BE2C (cell line): ENCODE results near the gene FARSA.

Experiments
- DNase-seq: peaks from one replicate; pipeline ENCODE4 v3.0.0-alpha.2; 2020
- H3K27me3 ChIP-seq: fragments of 250-450 bp; sonication (Bioruptor Pico); 2 replicates; pipeline ENCODE4 v1.5.1; 2020; ENCODE audit warnings: mild to moderate bottlenecking
- H3K36me3 ChIP-seq: fragments of 250-450 bp; sonication (Bioruptor Pico); 2 replicates; pipeline ENCODE4 v1.5.1; 2020; ENCODE audit warnings: mild to moderate bottlenecking
- H3K4me1 ChIP-seq: fragments of 250-450 bp; sonication (Bioruptor Pico); 2 replicates; pipeline ENCODE4 v1.5.1; 2020
- H3K4me3 ChIP-seq: 2 replicates; pipeline ENCODE4 v1.5.1; 2011; ENCODE audit warnings: low read depth, low read length
- H3K9me3 ChIP-seq: fragments of 250-450 bp; sonication (Bioruptor Pico); 2 replicates; pipeline ENCODE4 v1.5.1; 2020
- TF ChIP-seq, protein P1 (sequence below): IDR thresholded peaks from 2 replicates; pipeline ENCODE4 v1.5.1; 2012; ENCODE audit warnings: mild to moderate bottlenecking, low read depth, low read length

FARSA gene

DNA sequence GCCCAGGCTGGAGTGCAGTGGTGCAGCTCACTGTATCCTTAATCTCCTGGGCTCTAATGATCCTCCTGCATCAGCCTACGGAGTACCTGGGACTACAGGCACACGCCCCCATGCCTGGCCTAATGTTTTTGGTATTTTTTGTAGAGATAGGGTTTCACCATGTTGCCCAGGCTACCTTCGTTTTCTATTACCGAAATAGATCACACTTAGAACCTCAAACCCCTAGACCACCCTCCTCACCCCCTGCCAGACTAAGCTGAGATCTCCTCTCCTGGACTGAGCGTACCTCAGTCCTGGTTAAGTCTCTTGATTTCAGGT lies 46.9 kb downstream of the FARSA start:
- peaks cover 11% of the 10 kb centered on the region for H3K9me3 ChIP-seq
- DNase-seq = no peak
- no peaks in the 10 kb centered on the region; the same call in 1 of the 2 replicates for H3K4me1 ChIP-seq
- no peaks in the 10 kb centered on the region for H3K36me3 ChIP-seq
- TF ChIP-seq, protein P1, sequence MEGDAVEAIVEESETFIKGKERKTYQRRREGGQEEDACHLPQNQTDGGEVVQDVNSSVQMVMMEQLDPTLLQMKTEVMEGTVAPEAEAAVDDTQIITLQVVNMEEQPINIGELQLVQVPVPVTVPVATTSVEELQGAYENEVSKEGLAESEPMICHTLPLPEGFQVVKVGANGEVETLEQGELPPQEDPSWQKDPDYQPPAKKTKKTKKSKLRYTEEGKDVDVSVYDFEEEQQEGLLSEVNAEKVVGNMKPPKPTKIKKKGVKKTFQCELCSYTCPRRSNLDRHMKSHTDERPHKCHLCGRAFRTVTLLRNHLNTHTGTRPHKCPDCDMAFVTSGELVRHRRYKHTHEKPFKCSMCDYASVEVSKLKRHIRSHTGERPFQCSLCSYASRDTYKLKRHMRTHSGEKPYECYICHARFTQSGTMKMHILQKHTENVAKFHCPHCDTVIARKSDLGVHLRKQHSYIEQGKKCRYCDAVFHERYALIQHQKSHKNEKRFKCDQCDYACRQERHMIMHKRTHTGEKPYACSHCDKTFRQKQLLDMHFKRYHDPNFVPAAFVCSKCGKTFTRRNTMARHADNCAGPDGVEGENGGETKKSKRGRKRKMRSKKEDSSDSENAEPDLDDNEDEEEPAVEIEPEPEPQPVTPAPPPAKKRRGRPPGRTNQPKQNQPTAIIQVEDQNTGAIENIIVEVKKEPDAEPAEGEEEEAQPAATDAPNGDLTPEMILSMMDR = no peak
- H3K4me3 ChIP-seq = no peak overlapping the region
- H3K27me3 ChIP-seq = peaks cover 13% of the 10 kb centered on the region

DNA sequence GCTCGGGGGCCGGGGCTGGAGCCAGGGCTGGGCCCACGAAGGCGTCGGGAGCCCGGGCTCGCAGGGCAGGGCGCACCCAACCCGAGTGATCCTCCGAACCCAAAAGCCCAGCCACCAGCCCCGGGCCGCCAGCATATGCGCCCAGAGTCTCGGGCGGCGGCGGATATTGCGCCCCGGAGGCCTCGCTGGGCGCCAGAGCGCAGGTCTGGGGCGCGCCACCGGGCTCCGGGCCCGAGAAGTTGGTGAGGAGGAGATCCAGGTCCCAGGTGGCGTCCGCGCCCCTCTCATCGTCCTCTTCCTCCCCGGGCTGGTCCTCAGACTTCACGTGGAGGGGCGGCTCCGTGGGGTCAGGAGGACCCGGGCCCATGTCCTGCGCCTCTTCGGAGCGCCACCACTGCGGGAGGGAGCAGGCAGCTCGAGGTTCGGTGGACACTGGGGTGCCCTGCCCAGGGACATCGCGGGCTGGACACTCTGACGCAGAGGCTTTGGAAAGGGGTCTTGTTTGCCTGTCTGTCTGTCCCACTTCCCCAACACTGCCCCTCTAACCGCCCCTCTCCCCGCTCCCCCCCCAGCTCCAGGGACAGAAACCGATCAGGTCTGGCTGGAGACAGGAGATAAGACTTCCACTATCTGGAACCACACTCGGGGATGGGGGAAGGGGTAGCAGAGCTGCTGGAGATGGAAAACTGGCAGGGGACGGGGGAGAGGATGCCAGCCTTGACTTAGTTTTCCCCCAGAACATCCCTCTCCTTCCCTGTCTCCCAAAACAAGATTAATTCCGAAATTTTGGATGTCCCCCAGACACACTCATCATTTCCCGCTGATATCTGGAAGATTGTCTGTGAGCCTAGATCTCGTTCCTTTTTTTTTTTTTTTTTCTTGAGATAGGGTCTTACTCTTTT lies 47.5 kb downstream of the FARSA start:
- H3K27me3 ChIP-seq = peaks cover 13% of the 10 kb centered on the region
- DNase-seq = peak; percentile 36
- TF ChIP-seq, protein P1 = no peak
- H3K36me3 ChIP-seq = no peaks in the 10 kb centered on the region
- peak overlapping the region; percentile 36 for H3K4me3 ChIP-seq
- no peaks in the 10 kb centered on the region; the same call in 1 of the 2 replicates for H3K4me1 ChIP-seq
- peaks cover 11% of the 10 kb centered on the region for H3K9me3 ChIP-seq

DNA sequence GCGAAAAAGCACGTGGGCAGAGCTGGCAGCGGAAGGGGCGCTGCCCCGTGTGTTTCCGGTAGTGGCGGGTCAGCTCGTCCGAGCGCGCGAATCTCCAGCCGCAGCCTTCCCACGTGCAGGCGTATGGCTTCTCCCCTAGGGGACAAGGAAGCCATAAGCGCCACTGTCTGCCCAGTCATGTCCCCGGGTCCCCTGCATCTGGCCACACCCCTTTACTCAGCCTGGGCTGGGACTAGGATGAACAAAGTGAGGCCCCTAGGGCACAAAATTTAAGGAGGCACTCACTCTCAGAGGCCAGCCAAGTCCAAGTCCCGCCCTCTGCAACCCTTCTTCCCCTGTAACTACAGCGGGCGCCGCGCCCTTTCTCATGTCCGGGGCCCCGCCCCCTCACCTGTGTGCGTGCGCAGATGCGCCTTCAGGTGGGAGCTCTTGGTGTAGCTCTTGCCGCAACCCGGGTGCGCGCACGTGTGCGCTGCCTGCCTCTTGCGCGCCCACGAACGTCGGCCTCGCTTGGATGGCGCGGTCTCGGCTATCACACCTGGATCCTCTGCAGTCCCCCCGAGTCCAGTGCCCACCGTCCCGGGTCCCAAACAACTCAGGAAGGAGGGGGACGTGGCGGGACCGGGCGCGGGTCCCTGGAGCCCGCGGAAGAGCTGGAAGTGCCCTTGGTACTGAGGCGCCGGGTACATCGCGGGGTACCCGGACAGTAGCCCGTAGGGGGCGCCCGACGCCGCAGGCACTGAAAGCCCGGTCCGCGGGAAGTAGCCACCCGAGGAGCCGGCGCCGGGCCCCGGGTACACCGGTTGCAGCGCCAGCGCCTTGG lies 48.4 kb downstream of the FARSA start:
- peaks cover 13% of the 10 kb centered on the region for H3K27me3 ChIP-seq
- H3K4me3 ChIP-seq = peak overlapping the region; percentile 36
- DNase-seq = peak; percentile 69
- H3K4me1 ChIP-seq = no peaks in the 10 kb centered on the region; the same call in 1 of the 2 replicates
- peaks cover 11% of the 10 kb centered on the region for H3K9me3 ChIP-seq
- TF ChIP-seq, protein P1 = peak; percentile 49
- H3K36me3 ChIP-seq = no peaks in the 10 kb centered on the region

DNA sequence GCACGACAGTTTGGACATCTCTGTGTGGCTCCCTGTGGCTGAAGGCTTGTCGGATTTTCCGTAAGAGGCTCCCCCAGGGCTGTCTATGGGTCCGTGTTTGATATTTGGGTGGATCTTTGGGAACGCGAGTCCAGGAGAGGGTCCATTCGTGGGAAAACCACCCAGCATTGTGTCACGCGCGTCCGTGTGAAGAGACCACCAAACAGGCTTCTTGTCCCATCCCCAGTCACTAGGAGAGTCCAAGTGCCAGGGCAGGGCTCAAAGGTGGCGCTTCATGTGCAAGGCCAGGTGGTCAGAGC lies 48.9 kb downstream of the FARSA start:
- TF ChIP-seq, protein P1 = no peak
- no peaks in the 10 kb centered on the region; the same call in 1 of the 2 replicates for H3K4me1 ChIP-seq
- no peak overlapping the region for H3K4me3 ChIP-seq
- H3K9me3 ChIP-seq = peaks cover 11% of the 10 kb centered on the region
- no peaks in the 10 kb centered on the region for H3K36me3 ChIP-seq
- DNase-seq = no peak
- H3K27me3 ChIP-seq = peaks cover 13% of the 10 kb centered on the region

DNA sequence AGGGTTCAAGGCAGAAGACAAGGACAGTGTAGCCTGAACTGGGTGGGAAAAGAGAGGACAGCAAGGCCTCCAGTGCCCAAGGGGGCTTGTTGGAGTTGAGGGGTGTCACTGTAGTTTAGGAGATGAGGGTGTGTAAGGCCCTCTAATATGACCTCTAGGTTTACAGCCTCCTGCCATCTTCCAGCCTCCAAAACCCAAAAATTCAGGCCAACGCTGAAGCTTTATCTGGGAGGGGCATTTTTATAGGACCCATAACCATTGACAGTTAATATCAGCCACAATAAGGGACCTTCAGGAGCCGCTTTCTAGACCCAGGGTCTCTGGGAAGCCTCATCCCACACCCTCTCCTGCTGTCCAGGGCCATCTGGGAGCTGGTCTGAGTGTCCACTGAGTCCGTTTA lies 49.3 kb downstream of the FARSA start:
- H3K27me3 ChIP-seq = peaks cover 13% of the 10 kb centered on the region
- TF ChIP-seq, protein P1 = no peak
- H3K4me3 ChIP-seq = no peak overlapping the region
- no peaks in the 10 kb centered on the region for H3K36me3 ChIP-seq
- no peaks in the 10 kb centered on the region; the same call in 1 of the 2 replicates for H3K4me1 ChIP-seq
- DNase-seq = no peak
- H3K9me3 ChIP-seq = peaks cover 11% of the 10 kb centered on the region
